Sigmoid colon (tissue), 7 donors: ENCODE results near the gene NAB2. TPM values are rescaled to one million over a fixed set of nuclear protein-coding genes. Genes with fewer than 3 reads are reported as not detected.
"Not testable (repeated sequence)": the region's sequence is repeated elsewhere in the genome, so short reads cannot be mapped to it uniquely, and the experiment has no call there.

Source experiments
- DNase-seq: peaks from one replicate; pipeline ENCODE4 v3.0.0-alpha.2; 2019
- H3K27ac ChIP-seq, 4 donors: fragments of 200-600 bp; sonication (generic); one replicate each; pipeline ENCODE4 v1.5.1; 2016 to 2019; ENCODE audit warnings: mild to moderate bottlenecking in 1 of 4
- H3K27me3 ChIP-seq, 3 donors: fragments of 200-600 bp; sonication (generic); one replicate each; pipeline ENCODE4 v1.5.1; 2019; ENCODE audit warnings: mild to moderate bottlenecking in 1 of 3
- H3K36me3 ChIP-seq, 4 donors: fragments of 200-600 bp; sonication (generic); one replicate each; pipeline ENCODE4 v1.5.1; 2016 to 2019
- H3K4me1 ChIP-seq, 4 donors: fragments of 200-600 bp; sonication (generic); one replicate each; pipeline ENCODE4 v1.5.1; 2017 to 2019
- H3K4me3 ChIP-seq, 4 donors: fragments of 200-600 bp; sonication (generic); one replicate each; pipeline ENCODE4 v1.5.1; 2017 to 2019; ENCODE audit warnings: mild to moderate bottlenecking in 2 of 4, moderate library complexity in 1 of 4
- H3K9me3 ChIP-seq, 4 donors: fragments of 200-600 bp in 3 of 4; sonication (generic) in 3 of 4; one replicate each; pipeline versions ENCODE4 v1.5.1 to v1.6.1; 2013 to 2019
- CTCF ChIP-seq, 4 experiments: fragments of 450-650 bp in 3 of 4; fragments of 200-600 bp in 1 of 4; IDR thresholded peaks; one replicate each; pipeline ENCODE4 v1.5.1; 2016 to 2019; ENCODE audit warnings: antibody characterized with exemption in 4 of 4, mild to moderate bottlenecking in 3 of 4, moderate library complexity in 2 of 4
- EP300 ChIP-seq, 4 donors: sonication (generic); formaldehyde crosslinking; IDR thresholded peaks; one replicate each; pipeline ENCODE4 v1.6.1; 2017; ENCODE audit warnings: antibody characterized with exemption in 4 of 4
- POLR2A ChIP-seq, 2 donors: fragments of 450-650 bp; IDR thresholded peaks; one replicate each; pipeline ENCODE4 v1.6.1; 2016; ENCODE audit warnings: antibody characterized with exemption in 2 of 2, mild to moderate bottlenecking in 2 of 2, moderate library complexity in 2 of 2
- POLR2AphosphoS5 ChIP-seq, 4 donors: sonication (generic); formaldehyde crosslinking; IDR thresholded peaks; one replicate each; pipeline ENCODE4 v1.6.1; 2017; ENCODE audit warnings: antibody characterized with exemption in 4 of 4
- WGBS, 2 donors: extraction: QIAGEN DNeasy Blood & Tissue Kit; methylation state at CpG; one replicate each; pipeline ENCODE4 v1.1.7; 2013; 5-methylcytosine and 5-hydroxymethylcytosine counted together
- intact Hi-C: fragments of 100-400 bp; cut with DNase I; formaldehyde crosslinking; loops from one replicate; pipeline ENCODE4 v1.15.1; 2023
- polyA plus RNA-seq, 3 donors: library from polyadenylated mRNA; stranded (reverse); fragments of 200-250 nt; gene quantifications; one replicate each; pipeline ENCODE4 v1.2.3, GENCODE V29; 2013
- total RNA-seq, 4 donors: library from RNA; depleted of rRNA; stranded (reverse); fragments of >200 nt; gene quantifications; one replicate each; pipeline ENCODE4 v1.1.0, GENCODE V29; 2016
- donor health status: healthy with polysubstance abuse.
- donor health status: Bipolar disorder and iron deficiency.
- donor health status: healthy.

NAB2 gene
- total and polyA plus RNA-seq, 7 donors, result 2.5 to 28.9 (median 24.8) TPM

- intact Hi-C loops, result no loop called here
- 77 to 91% methylated on average over 5 of the region's 5 CpGs for WGBS, 2 donors
- Histone ChIP-seq H3K4me3 (no peak overlapping the region), H3K27me3 (no peaks in the 10 kb centered on the region), H3K4me1 (peaks cover 0 to 11% (median 7%) of the 10 kb centered on the region in 4 donors), H3K36me3 (no peaks in the 10 kb centered on the region), H3K27ac (no peak overlapping the region), H3K9me3 (no peaks in the 10 kb centered on the region)
- no peak for DNase-seq
- TF ChIP-seq POLR2AphosphoS5 (IDR thresholded peaks at IDR 0.05) (no peak), POLR2A (IDR thresholded peaks at IDR 0.05) (no peak), EP300 (IDR thresholded peaks at IDR 0.05) (no peak), CTCF (IDR thresholded peaks at IDR 0.05) (no peak)
Measured at GRCh38 chr12:57116580-57117281, 27.8 kb downstream of the NAB2 start.

GRCh38 chr12:57118711-57119271, 29.9 kb downstream of the NAB2 start:
- H3K27ac ChIP-seq, result no peak overlapping the region
- TF ChIP-seq POLR2AphosphoS5 (IDR thresholded peaks at IDR 0.05) (no peak), EP300 (IDR thresholded peaks at IDR 0.05) (no peak), POLR2A (IDR thresholded peaks at IDR 0.05) (no peak), CTCF (IDR thresholded peaks at IDR 0.05) (no peak)
- H3K9me3 ChIP-seq, result no peaks in the 10 kb centered on the region
- no peak overlapping the region for H3K4me3 ChIP-seq
- intact Hi-C loops, result no loop called here
- H3K36me3 ChIP-seq, result no peaks in the 10 kb centered on the region
- no peak for DNase-seq
- WGBS, 2 donors, result 86 to 88% methylated on average over 1 of the region's 1 CpG
- no peaks in the 10 kb centered on the region for H3K4me1 ChIP-seq
- H3K27me3 ChIP-seq, result no peaks in the 10 kb centered on the region

GRCh38 chr12:57119294-57120085, 30.6 kb downstream of the NAB2 start:
- WGBS, 2 donors, result 87 to 92% methylated on average over 5 of the region's 5 CpGs
- intact Hi-C loops, result no loop called here
- H3K27ac ChIP-seq, result no peak overlapping the region

GRCh38 chr12:57120718-57121117, 31.8 kb downstream of the NAB2 start:
- H3K9me3 ChIP-seq, H3K36me3 ChIP-seq, H3K4me3 ChIP-seq, DNase-seq, H3K27me3 ChIP-seq, intact Hi-C loops, H3K4me1 ChIP-seq, H3K27ac ChIP-seq: not testable (repeated sequence)
- WGBS, 2 donors, result 69 to 91% methylated on average over 11 of the region's 11 CpGs

More at GRCh38 chr12:57119294-57120085, 30.6 kb downstream of the NAB2 start:
- DNase-seq, result no peak
- Histone ChIP-seq H3K4me3 (no peak overlapping the region), H3K27me3 (no peaks in the 10 kb centered on the region), H3K36me3 (no peaks in the 10 kb centered on the region), H3K4me1 (no peaks in the 10 kb centered on the region), H3K9me3 (no peaks in the 10 kb centered on the region)
- no peak for TF ChIP-seq POLR2A (IDR thresholded peaks at IDR 0.05)
- no peak for TF ChIP-seq CTCF (IDR thresholded peaks at IDR 0.05)
- TF ChIP-seq EP300 (IDR thresholded peaks at IDR 0.05), result no peak
- no peak for TF ChIP-seq POLR2AphosphoS5 (IDR thresholded peaks at IDR 0.05)

GRCh38 chr12:57123813-57124212, 34.9 kb downstream of the NAB2 start:
- 56 to 60% methylated on average over 2 of the region's 2 CpGs for WGBS, 2 donors
- no peaks in the 10 kb centered on the region for H3K27me3 ChIP-seq
- H3K36me3 ChIP-seq, result no peaks in the 10 kb centered on the region
- no peaks in the 10 kb centered on the region for H3K9me3 ChIP-seq
- TF ChIP-seq POLR2A (IDR thresholded peaks at IDR 0.05) (no peak), EP300 (IDR thresholded peaks at IDR 0.05) (no peak)
- H3K4me1 ChIP-seq, result peaks cover 0 to 9% (median 8%) of the 10 kb centered on the region in 4 donors
- no peak for DNase-seq
- no peak overlapping the region for H3K27ac ChIP-seq
- H3K4me3 ChIP-seq, result no peak overlapping the region
- intact Hi-C loops, result loop anchor here (1.0 kb wide), 1 partner anchor 59 kb away; no protein-coding TSS in a partner anchor
